IMR-90 (cell line): ENCODE data around the gene MLANA. TPM values are rescaled to one million over a fixed set of nuclear protein-coding genes. Genes with fewer than 3 reads are reported as not detected.

Experiments
- ATAC-seq: fragments of 200-7000 bp; cut with Tn5 transposase; 2 replicates; pipeline ENCODE4 v1.9.1; 2020; ENCODE audit warnings: low read depth, mild to moderate bottlenecking, moderate library complexity
- BruUV-seq: library from RNA; stranded (reverse); fragments of 400-500 nt; replicated peaks from 2 replicates; lab custom pipeline; 2021; lab: Mats Ljungman, UMichigan
- CTCF ChIA-PET: fragments of 300-600 bp; formaldehyde crosslinking; extraction: SDS; loops from one replicate; lab custom pipeline; 2021; ENCODE audit warnings: antibody characterized with exemption; lab: Yijun Ruan, JAX
- POLR2A ChIA-PET: fragments of 300-600 bp; sonication (Branson Sonifier 250); formaldehyde crosslinking; loops from one replicate; lab custom pipeline; 2022; ENCODE audit warnings: antibody characterized with exemption; ENCODE audit not compliant: unreplicated experiment; lab: Charles Lee
- DNase-seq: peaks from one replicate; pipeline ENCODE4 v3.0.0; 2013
- H2AFZ ChIP-seq: replicated peaks from 2 replicates; pipeline ENCODE3; 2013; ENCODE audit warnings: low read length, mild to moderate bottlenecking; ENCODE audit not compliant: poor library complexity
- H2AK5ac ChIP-seq: 2 replicates; pipeline ENCODE4 v1.6.1; 2013; ENCODE audit warnings: low read depth, low read length, inconsistent platforms
- H2AK9ac ChIP-seq: replicated peaks from 2 replicates; pipeline ENCODE3; 2013; ENCODE audit warnings: mild to moderate bottlenecking, low read depth, low read length, moderate library complexity; ENCODE audit not compliant: poor library complexity
- H2BK120ac ChIP-seq: 2 replicates; pipeline ENCODE4 v1.6.1; 2013; ENCODE audit warnings: low read depth, low read length, inconsistent platforms
- H2BK15ac ChIP-seq: 3 replicates; pipeline ENCODE4 v1.6.1; 2013; ENCODE audit warnings: low read depth, low read length, inconsistent platforms
- H2BK20ac ChIP-seq: 2 replicates; pipeline ENCODE4 v1.6.1; 2013; ENCODE audit warnings: low read depth, mild to moderate bottlenecking, inconsistent platforms, low read length, moderate library complexity
- H2BK5ac ChIP-seq: 2 replicates; pipeline ENCODE4 v1.6.1; 2013; ENCODE audit warnings: mild to moderate bottlenecking, low read depth, low read length, inconsistent platforms; ENCODE audit not compliant: poor library complexity, severe bottlenecking
- H3K14ac ChIP-seq: replicated peaks from 2 replicates; pipeline ENCODE4 v1.6.1; 2013; ENCODE audit warnings: low read depth, low read length, inconsistent platforms
- H3K18ac ChIP-seq: 2 replicates; pipeline ENCODE4 v1.6.1; 2013; ENCODE audit warnings: low read depth, low read length, control low read depth
- H3K23ac ChIP-seq: 2 replicates; pipeline ENCODE4 v1.6.1; 2013; ENCODE audit warnings: low read depth, low read length, inconsistent platforms
- H3K27ac ChIP-seq: 2 replicates; pipeline ENCODE4 v1.5.1; 2013; ENCODE audit warnings: mild to moderate bottlenecking, control low read depth, low read length; ENCODE audit not compliant: insufficient read depth
- H3K27me3 ChIP-seq: 2 replicates; pipeline ENCODE4 v1.6.1; 2013; ENCODE audit warnings: low read length; ENCODE audit not compliant: control insufficient read depth, insufficient read depth
- H3K36me3 ChIP-seq: 2 replicates; pipeline ENCODE4 v1.6.1; 2013; ENCODE audit warnings: low read length, mixed read lengths; ENCODE audit not compliant: control insufficient read depth, insufficient read depth
- H3K4ac ChIP-seq: 2 replicates; pipeline ENCODE4 v1.6.1; 2013; ENCODE audit warnings: low read depth, low read length, inconsistent platforms
- H3K4me1 ChIP-seq: 2 replicates; pipeline ENCODE4 v1.6.1; 2013; ENCODE audit warnings: low read length, mixed read lengths; ENCODE audit not compliant: control insufficient read depth, insufficient read depth
- H3K4me2 ChIP-seq: 2 replicates; pipeline ENCODE4 v1.6.1; 2013; ENCODE audit warnings: low read depth, mild to moderate bottlenecking, control low read depth, low read length, moderate library complexity
- H3K4me3 ChIP-seq: 2 replicates; pipeline ENCODE4 v1.5.1; 2013; ENCODE audit warnings: low read depth, mild to moderate bottlenecking, control low read depth, low read length, moderate library complexity; ENCODE audit not compliant: insufficient read depth
- H3K56ac ChIP-seq: 2 replicates; pipeline ENCODE4 v1.6.1; 2013; ENCODE audit warnings: low read length, inconsistent platforms; ENCODE audit not compliant: insufficient read depth; ENCODE audit errors: extremely low read depth
- H3K79me1 ChIP-seq, 2 experiments: 2 replicates each; pipeline ENCODE4 v1.6.1; 2013; ENCODE audit warnings: low read length in 2 of 2, inconsistent platforms in 1 of 2, low read depth in 1 of 2
- H3K9ac ChIP-seq: 2 replicates; pipeline ENCODE4 v1.6.1; 2013; ENCODE audit warnings: low read depth, low read length, control low read depth
- H3K9me1 ChIP-seq: 2 replicates; pipeline ENCODE4 v1.6.1; 2013; ENCODE audit warnings: low read length, inconsistent platforms; ENCODE audit not compliant: insufficient read depth
- H3K9me3 ChIP-seq: 2 replicates; pipeline ENCODE4 v1.6.1; 2013; ENCODE audit warnings: low read length; ENCODE audit not compliant: control insufficient read depth, insufficient read depth
- H4K20me1 ChIP-seq: 2 replicates; pipeline ENCODE4 v1.6.1; 2013; ENCODE audit warnings: low read length, inconsistent platforms; ENCODE audit not compliant: insufficient read depth
- H4K5ac ChIP-seq: 2 replicates; pipeline ENCODE4 v1.6.1; 2013; ENCODE audit warnings: mild to moderate bottlenecking, low read depth, low read length, control low read depth
- H4K8ac ChIP-seq, 2 experiments: 2 replicates each; pipeline ENCODE4 v1.6.1; 2013; ENCODE audit warnings: low read depth in 2 of 2, low read length in 2 of 2, control low read depth in 1 of 2, inconsistent platforms in 1 of 2
- H4K91ac ChIP-seq: 2 replicates; pipeline ENCODE4 v1.6.1; 2013; ENCODE audit warnings: low read depth, low read length, inconsistent platforms; ENCODE audit not compliant: insufficient read depth
- BHLHE40 ChIP-seq: fragments of 150-350 bp; IDR thresholded peaks from 2 replicates; pipeline ENCODE4 v1.6.1; 2016; ENCODE audit warnings: mild to moderate bottlenecking, low read depth, low read length
- CEBPB ChIP-seq: IDR thresholded peaks from 2 replicates; pipeline ENCODE4 v1.6.1; 2012; ENCODE audit warnings: low read depth, low read length, improper control_type of control experiment
- CHD1 ChIP-seq: IDR thresholded peaks from 2 replicates; pipeline ENCODE4 v1.6.1; 2012; ENCODE audit warnings: low read depth, low read length, improper control_type of control experiment
- CTCF ChIP-seq: conservative IDR thresholded peaks from 2 replicates; pipeline ENCODE4 v1.5.1; 2012; ENCODE audit warnings: mild to moderate bottlenecking, low read depth, low read length, improper control_type of control experiment
- ELK1 ChIP-seq: fragments of 150-350 bp; IDR thresholded peaks from 2 replicates; pipeline ENCODE4 v1.6.1; 2016; ENCODE audit warnings: low read depth, mild to moderate bottlenecking, low read length, moderate library complexity, borderline replicate concordance
- MAZ ChIP-seq: IDR thresholded peaks from 2 replicates; pipeline ENCODE4 v1.6.1; 2012; ENCODE audit warnings: low read depth, mild to moderate bottlenecking, low read length, improper control_type of control experiment, moderate library complexity, borderline replicate concordance
- MXI1 ChIP-seq: IDR thresholded peaks from 2 replicates; pipeline ENCODE4 v1.6.1; 2012; ENCODE audit warnings: low read depth, mild to moderate bottlenecking, low read length, moderate library complexity, borderline replicate concordance
- NFE2L2 ChIP-seq: fragments of 150-350 bp; IDR thresholded peaks from 2 replicates; pipeline ENCODE4 v1.6.1; 2016; ENCODE audit warnings: low read depth, mild to moderate bottlenecking, low read length
- POLR2A ChIP-seq: IDR thresholded peaks from 2 replicates; pipeline ENCODE4 v1.6.1; 2012; ENCODE audit warnings: mild to moderate bottlenecking, low read depth, low read length
- RAD21 ChIP-seq: IDR thresholded peaks from 2 replicates; pipeline ENCODE4 v1.6.1; 2012; ENCODE audit warnings: low read length, improper control_type of control experiment
- SMC3 ChIP-seq: fragments of 150-350 bp; IDR thresholded peaks from 2 replicates; pipeline ENCODE4 v1.6.1; 2016; ENCODE audit warnings: low read depth, mild to moderate bottlenecking, antibody characterized with exemption, low read length, moderate library complexity
- USF2 ChIP-seq: fragments of 150-350 bp; IDR thresholded peaks from 2 replicates; pipeline ENCODE4 v1.6.1; 2017; ENCODE audit warnings: mild to moderate bottlenecking, antibody characterized with exemption, low read length, low read depth
- WGBS, 2 experiments: methylation state at CpG; one replicate each; pipeline versions ENCODE4 v1.1.5 to v1.1.7; 2013; ENCODE audit warnings: missing lambda C conversion rate in 2 of 2; ENCODE audit not compliant: insufficient read length in 1 of 2; ENCODE audit errors: extremely low coverage in 2 of 2; 5-methylcytosine and 5-hydroxymethylcytosine counted together
- dilution Hi-C: fragments of 300-500 bp; cut with HindIII; formaldehyde crosslinking; loops from one replicate; pipeline ENCODE4 v1.14.3; 2018; ENCODE audit warnings: low sequenced_read_pairs; ENCODE audit not compliant: unreplicated experiment
- in situ Hi-C: fragments of 300-500 bp; cut with MboI; formaldehyde crosslinking; loops from 3 replicates; pipeline ENCODE4 v1.14.3; 2019; ENCODE audit warnings: low sequenced_read_pairs, inconsistent platforms, mixed read lengths
- intact Hi-C: fragments of 100-400 bp; cut with micrococcal nuclease; formaldehyde crosslinking; loops from 2 replicates; pipeline ENCODE4 v1.10.0; 2022
- polyA plus RNA-seq, 3 experiments: library from polyadenylated mRNA; depleted of rRNA; stranded (reverse); fragments of >200 nt; gene quantifications; 2 replicates each; pipeline ENCODE4 v1.2.3, GENCODE V29; 2012; ENCODE audit warnings: low replicate concordance in 1 of 3
- total RNA-seq: library from RNA; depleted of rRNA; stranded (reverse); fragments of >200 nt; gene quantifications from 2 replicates; pipeline ENCODE4 v1.2.3, GENCODE V29; 2012

Gene MLANA
- total and polyA plus RNA-seq, 2 of the 4 experiments (the other 2 are of a cell fraction), result not detected

- H2AK5ac ChIP-seq, result no peak overlapping the region
- no peak overlapping the region for H2AK9ac ChIP-seq
- POLR2A ChIA-PET, result no interaction called here
- H2BK20ac ChIP-seq, result no peak overlapping the region
- intact Hi-C loops, result no loop called here
- no CpG with 5 or more reads among the region's 5 CpGs for WGBS, 2 experiments
- no peak overlapping the region for H3K23ac ChIP-seq
- H2BK15ac ChIP-seq, result no peak overlapping the region
- H4K91ac ChIP-seq, result no peak overlapping the region
- ATAC-seq (no peak), DNase-seq (no peak)
- H2BK120ac ChIP-seq, result no peak overlapping the region
- no peak overlapping the region for H3K14ac ChIP-seq
- no peak overlapping the region for H4K5ac ChIP-seq
- no peak overlapping the region for H3K9ac ChIP-seq
- no peak overlapping the region for H3K4ac ChIP-seq
- H3K9me1 ChIP-seq, result peaks cover 6% of the 10 kb centered on the region; the same call in 1 of the 2 replicates
- H3K4me1 ChIP-seq, result no peaks in the 10 kb centered on the region
- H3K79me1 ChIP-seq, result no peaks in the 10 kb centered on the region
- no peak overlapping the region for H2AFZ ChIP-seq
- H3K4me3 ChIP-seq, result no peak overlapping the region
- no peak overlapping the region for H3K27ac ChIP-seq
- no peak overlapping the region for H3K4me2 ChIP-seq
- no peaks in the 10 kb centered on the region for H3K9me3 ChIP-seq
- no peak overlapping the region for H3K18ac ChIP-seq
- no TSS peak for BruUV-seq
- H3K27me3 ChIP-seq, result no peaks in the 10 kb centered on the region
- no peaks in the 10 kb centered on the region for H4K20me1 ChIP-seq
- TF ChIP-seq CTCF, result no peak
- no peak for TF ChIP-seq CEBPB
- no peak for TF ChIP-seq MXI1
- TF ChIP-seq BHLHE40, result no peak
- no peak for TF ChIP-seq SMC3
- TF ChIP-seq ELK1, result no peak
- no peak for TF ChIP-seq MAZ
- no peak for TF ChIP-seq POLR2A
- TF ChIP-seq RAD21, result no peak
- no peak for TF ChIP-seq NFE2L2
- TF ChIP-seq CHD1, result no peak
- TF ChIP-seq USF2, result no peak
- in situ Hi-C loops, result no loop called here
- no peaks in the 10 kb centered on the region for H3K36me3 ChIP-seq
- H3K56ac ChIP-seq, result no peak overlapping the region
- no peak overlapping the region for H2BK5ac ChIP-seq
- CTCF ChIA-PET, result no interaction called here
- dilution Hi-C loops, result no loop called here
- no peak overlapping the region for H4K8ac ChIP-seq
Measured at GRCh38 chr9:5897851-5898250, 7.2 kb downstream of the MLANA start.
